Neural cell (in vitro differentiated cells): ENCODE data around the gene EPHA6. TPM values are rescaled to one million over a fixed set of nuclear protein-coding genes. Genes with fewer than 3 reads are reported as not detected.
A peak's percentile ranks its signal among the peaks of the same experiment; 100 is the strongest.

Experiments
- H2AFZ ChIP-seq: fragments of 200-600, 300-800 bp; sonication (generic), shearing (Covaris generic); 2 replicates; pipeline ENCODE4 v1.6.0; 2014; ENCODE audit warnings: low read depth, mild to moderate bottlenecking, antibody characterized with exemption, low read length, moderate library complexity
- H3F3A ChIP-seq: fragments of 200-600 bp; shearing (Covaris generic); 2 replicates; pipeline ENCODE4 v1.6.1; 2016; ENCODE audit warnings: mild to moderate bottlenecking, moderate library complexity, mixed read lengths, antibody characterized with exemption, low read length; ENCODE audit not compliant: insufficient read depth, poor library complexity, severe bottlenecking
- H3K27ac ChIP-seq: fragments of 200-600, 300-800 bp; sonication (generic), shearing (Covaris generic); 2 replicates; pipeline ENCODE4 v1.5.1; 2014; ENCODE audit warnings: mild to moderate bottlenecking, low read length, moderate library complexity
- H3K27me3 ChIP-seq: fragments of 300-800, 200-600 bp; sonication (generic), shearing (Covaris generic); 2 replicates; pipeline ENCODE4 v1.6.0; 2014; ENCODE audit warnings: mild to moderate bottlenecking, low read depth, low read length, moderate library complexity; ENCODE audit not compliant: insufficient read depth
- H3K36me3 ChIP-seq: fragments of 300-800, 200-600 bp; sonication (generic), shearing (Covaris generic); 2 replicates; pipeline ENCODE4 v1.5.1; 2014; ENCODE audit warnings: mild to moderate bottlenecking, antibody characterized with exemption, low read length, moderate library complexity; ENCODE audit not compliant: insufficient read depth
- H3K4me2 ChIP-seq: fragments of 300-800, 200-600 bp; sonication (generic), shearing (Covaris generic); 2 replicates; pipeline ENCODE4 v1.6.0; 2014; ENCODE audit warnings: mild to moderate bottlenecking, low read length
- H3K4me3 ChIP-seq: fragments of 300-800, 200-600 bp; sonication (generic), shearing (Covaris generic); 2 replicates; pipeline ENCODE4 v1.5.1; 2014; ENCODE audit warnings: mild to moderate bottlenecking, low read length, moderate library complexity
- H3K79me2 ChIP-seq: fragments of 200-600 bp; shearing (Covaris generic); replicated peaks from 2 replicates; pipeline ENCODE4 v1.6.0; 2014; ENCODE audit warnings: mild to moderate bottlenecking, low read length, moderate library complexity; ENCODE audit not compliant: insufficient read depth
- H3K9ac ChIP-seq: fragments of 300-800, 200-600 bp; sonication (generic), shearing (Covaris generic); 2 replicates; pipeline ENCODE4 v1.6.1; 2016; ENCODE audit warnings: mild to moderate bottlenecking, low read length, mixed read lengths
- H3K9me2 ChIP-seq: fragments of 200-600 bp; shearing (Covaris generic); 2 replicates; pipeline ENCODE4 v1.6.1; 2016; ENCODE audit warnings: mild to moderate bottlenecking, low read length, mixed read lengths; ENCODE audit not compliant: insufficient read depth
- H3K9me3 ChIP-seq: fragments of 200-600, 300-800 bp; sonication (generic), shearing (Covaris generic); 2 replicates; pipeline ENCODE4 v1.6.1; 2016; ENCODE audit warnings: mild to moderate bottlenecking, mixed run types, low read length, moderate library complexity, mixed read lengths
- H4K20me1 ChIP-seq: fragments of 200-600 bp; shearing (Covaris generic); 2 replicates; pipeline ENCODE4 v1.6.1; 2016; ENCODE audit warnings: mild to moderate bottlenecking, mixed run types; ENCODE audit not compliant: insufficient read depth
- EP300 ChIP-seq: fragments of 450-650 bp; conservative IDR thresholded peaks from 2 replicates; pipeline ENCODE4 v1.6.1; 2014; ENCODE audit warnings: antibody characterized with exemption, mild to moderate bottlenecking, moderate library complexity; ENCODE audit not compliant: poor library complexity, severe bottlenecking
- EZH2 ChIP-seq: fragments of 200-600, 300-800 bp; shearing (Covaris generic), sonication (generic); IDR thresholded peaks from 2 replicates; pipeline ENCODE4 v1.6.1; 2014; ENCODE audit warnings: antibody characterized with exemption, low read length, borderline replicate concordance, mild to moderate bottlenecking; ENCODE audit not compliant: insufficient read depth, poor library complexity, severe bottlenecking
- MXI1 ChIP-seq: fragments of 450-650 bp; conservative IDR thresholded peaks from 2 replicates; pipeline ENCODE4 v1.6.1; 2014; ENCODE audit warnings: antibody characterized with exemption, mild to moderate bottlenecking; ENCODE audit not compliant: poor library complexity, severe bottlenecking
- POLR2AphosphoS5 ChIP-seq: IDR thresholded peaks from 2 replicates; pipeline ENCODE4 v1.6.1; 2012
- RAD21 ChIP-seq: fragments of 450-650 bp; conservative IDR thresholded peaks from 2 replicates; pipeline ENCODE4 v1.6.1; 2014; ENCODE audit warnings: antibody characterized with exemption, mild to moderate bottlenecking, moderate library complexity
- SMC3 ChIP-seq: fragments of 450-650 bp; conservative IDR thresholded peaks from 2 replicates; pipeline ENCODE4 v1.6.1; 2014; ENCODE audit warnings: antibody characterized with exemption, mild to moderate bottlenecking, moderate library complexity; ENCODE audit not compliant: poor library complexity
- TAF1 ChIP-seq: IDR thresholded peaks from 2 replicates; pipeline ENCODE4 v1.6.1; 2012; ENCODE audit warnings: low read depth
- polyA plus RNA-seq: library from polyadenylated mRNA; depleted of rRNA; stranded (reverse); fragments of >200 nt; gene quantifications from 2 replicates; pipeline ENCODE4 v1.2.3, GENCODE V29; 2014
- TF ChIP-seq, protein P1 (sequence below): fragments of 450-650 bp; IDR thresholded peaks from 2 replicates; pipeline ENCODE4 v1.5.1; 2014; ENCODE audit warnings: antibody characterized with exemption, mild to moderate bottlenecking, moderate library complexity; ENCODE audit not compliant: poor library complexity, severe bottlenecking
- TF ChIP-seq, protein P2 (sequence below): IDR thresholded peaks from 2 replicates; pipeline ENCODE4 v1.6.1; 2012; ENCODE audit warnings: borderline replicate concordance

EPHA6 gene
- polyA plus RNA-seq, 1 donor from 2014 or later: 0.56 TPM

DNA sequence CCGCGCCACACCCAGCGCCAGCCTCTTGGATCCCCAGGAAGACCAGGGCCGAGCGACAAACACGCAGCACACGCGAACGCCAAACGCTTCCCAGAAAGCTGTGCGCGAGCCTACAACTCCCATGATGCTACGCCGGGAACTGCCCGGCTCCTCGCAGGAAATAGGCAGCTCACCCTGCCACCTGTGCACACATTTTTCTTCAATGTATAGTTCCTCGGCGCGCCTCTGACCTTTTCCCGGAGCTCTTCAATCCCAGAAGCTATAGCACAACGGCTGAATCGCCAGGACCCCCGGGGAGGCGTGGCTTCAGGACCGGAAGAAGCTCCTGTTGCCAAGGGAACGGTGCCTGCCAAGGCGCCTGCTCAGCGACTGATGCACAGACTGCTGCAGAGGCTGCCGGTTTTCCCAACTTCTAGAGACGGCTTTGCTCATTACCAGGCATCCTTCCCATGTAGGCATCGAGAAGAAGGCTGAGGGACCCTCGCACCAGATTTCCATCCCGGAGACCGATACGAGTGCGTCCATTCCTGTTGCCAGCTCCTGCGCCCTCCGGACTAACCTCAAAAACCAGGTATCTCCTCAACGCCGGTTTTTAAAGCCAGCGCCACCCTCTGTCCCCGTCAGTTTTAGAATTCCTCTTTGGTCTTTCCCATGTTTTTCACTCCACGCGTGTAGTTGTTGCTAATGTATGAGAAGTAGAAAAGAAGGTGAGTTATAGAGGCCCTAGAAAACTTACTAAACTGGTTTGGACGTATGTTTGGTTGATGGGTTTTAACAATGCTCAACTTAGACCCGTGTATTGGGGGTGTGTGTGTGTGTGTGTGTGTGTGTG lies 950.2 kb downstream of the EPHA6 start, which contains the start of gene ARL6:
Gene ARL6 (plus strand): TSS at position 352 of the 832 bp plus-strand sequence. CDS start 3,350 bp downstream, outside the sequence.
- H3F3A ChIP-seq: no peaks in the 10 kb centered on the region
- H3K9ac ChIP-seq: peak within 1 kb of the TSS; percentile 77
- no peaks in the 10 kb centered on the region for H4K20me1 ChIP-seq
- H3K9me2 ChIP-seq: no peaks in the 10 kb centered on the region
- H3K27ac ChIP-seq: peak within 1 kb of the TSS; percentile 91
- peak within 1 kb of the TSS; percentile 82 for H3K4me2 ChIP-seq
- H3K27me3 ChIP-seq: no peaks in the 10 kb centered on the region
- H2AFZ ChIP-seq: peak within 1 kb of the TSS; percentile 79
- peaks cover 17% of the 10 kb centered on the region for H3K79me2 ChIP-seq
- no peaks in the 10 kb centered on the region for H3K9me3 ChIP-seq
- TF ChIP-seq TAF1 (peak; percentile 78), EZH2 (no peak), MXI1 (peak; percentile 92), RAD21 (peak; percentile 54), SMC3 (peak; percentile 66), POLR2AphosphoS5 (peak; percentile 59), EP300 (peak; percentile 48)
- TF ChIP-seq, protein P1, sequence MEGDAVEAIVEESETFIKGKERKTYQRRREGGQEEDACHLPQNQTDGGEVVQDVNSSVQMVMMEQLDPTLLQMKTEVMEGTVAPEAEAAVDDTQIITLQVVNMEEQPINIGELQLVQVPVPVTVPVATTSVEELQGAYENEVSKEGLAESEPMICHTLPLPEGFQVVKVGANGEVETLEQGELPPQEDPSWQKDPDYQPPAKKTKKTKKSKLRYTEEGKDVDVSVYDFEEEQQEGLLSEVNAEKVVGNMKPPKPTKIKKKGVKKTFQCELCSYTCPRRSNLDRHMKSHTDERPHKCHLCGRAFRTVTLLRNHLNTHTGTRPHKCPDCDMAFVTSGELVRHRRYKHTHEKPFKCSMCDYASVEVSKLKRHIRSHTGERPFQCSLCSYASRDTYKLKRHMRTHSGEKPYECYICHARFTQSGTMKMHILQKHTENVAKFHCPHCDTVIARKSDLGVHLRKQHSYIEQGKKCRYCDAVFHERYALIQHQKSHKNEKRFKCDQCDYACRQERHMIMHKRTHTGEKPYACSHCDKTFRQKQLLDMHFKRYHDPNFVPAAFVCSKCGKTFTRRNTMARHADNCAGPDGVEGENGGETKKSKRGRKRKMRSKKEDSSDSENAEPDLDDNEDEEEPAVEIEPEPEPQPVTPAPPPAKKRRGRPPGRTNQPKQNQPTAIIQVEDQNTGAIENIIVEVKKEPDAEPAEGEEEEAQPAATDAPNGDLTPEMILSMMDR: peak; percentile 64
- TF ChIP-seq, protein P2, sequence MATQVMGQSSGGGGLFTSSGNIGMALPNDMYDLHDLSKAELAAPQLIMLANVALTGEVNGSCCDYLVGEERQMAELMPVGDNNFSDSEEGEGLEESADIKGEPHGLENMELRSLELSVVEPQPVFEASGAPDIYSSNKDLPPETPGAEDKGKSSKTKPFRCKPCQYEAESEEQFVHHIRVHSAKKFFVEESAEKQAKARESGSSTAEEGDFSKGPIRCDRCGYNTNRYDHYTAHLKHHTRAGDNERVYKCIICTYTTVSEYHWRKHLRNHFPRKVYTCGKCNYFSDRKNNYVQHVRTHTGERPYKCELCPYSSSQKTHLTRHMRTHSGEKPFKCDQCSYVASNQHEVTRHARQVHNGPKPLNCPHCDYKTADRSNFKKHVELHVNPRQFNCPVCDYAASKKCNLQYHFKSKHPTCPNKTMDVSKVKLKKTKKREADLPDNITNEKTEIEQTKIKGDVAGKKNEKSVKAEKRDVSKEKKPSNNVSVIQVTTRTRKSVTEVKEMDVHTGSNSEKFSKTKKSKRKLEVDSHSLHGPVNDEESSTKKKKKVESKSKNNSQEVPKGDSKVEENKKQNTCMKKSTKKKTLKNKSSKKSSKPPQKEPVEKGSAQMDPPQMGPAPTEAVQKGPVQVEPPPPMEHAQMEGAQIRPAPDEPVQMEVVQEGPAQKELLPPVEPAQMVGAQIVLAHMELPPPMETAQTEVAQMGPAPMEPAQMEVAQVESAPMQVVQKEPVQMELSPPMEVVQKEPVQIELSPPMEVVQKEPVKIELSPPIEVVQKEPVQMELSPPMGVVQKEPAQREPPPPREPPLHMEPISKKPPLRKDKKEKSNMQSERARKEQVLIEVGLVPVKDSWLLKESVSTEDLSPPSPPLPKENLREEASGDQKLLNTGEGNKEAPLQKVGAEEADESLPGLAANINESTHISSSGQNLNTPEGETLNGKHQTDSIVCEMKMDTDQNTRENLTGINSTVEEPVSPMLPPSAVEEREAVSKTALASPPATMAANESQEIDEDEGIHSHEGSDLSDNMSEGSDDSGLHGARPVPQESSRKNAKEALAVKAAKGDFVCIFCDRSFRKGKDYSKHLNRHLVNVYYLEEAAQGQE: peak; percentile 83
- peak within 1 kb of the TSS; percentile 82 for H3K4me3 ChIP-seq
- no peaks in the 10 kb centered on the region for H3K36me3 ChIP-seq

DNA sequence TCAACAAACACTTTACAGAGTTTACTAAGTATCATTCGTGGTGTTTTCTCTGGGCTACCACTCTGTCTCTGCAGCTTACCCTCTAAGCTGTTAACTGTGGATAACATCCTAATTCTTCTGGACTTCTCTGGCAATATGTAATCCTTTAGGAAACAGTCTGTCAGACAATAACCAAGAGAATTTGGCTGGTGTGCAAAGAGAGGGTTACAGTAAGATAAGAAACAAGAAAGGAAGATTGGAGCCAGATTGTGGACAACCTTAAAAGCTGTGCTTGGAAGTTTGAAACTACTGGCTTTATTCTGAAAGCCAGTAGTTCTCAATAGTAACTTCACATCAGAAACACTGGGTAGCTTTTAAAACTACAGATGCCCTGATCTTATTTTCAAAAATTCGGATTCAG lies 950.9 kb downstream of the EPHA6 start:
- Histone ChIP-seq H3K4me3 (peak overlapping the region; percentile 82), H3K79me2 (peaks cover 17% of the 10 kb centered on the region), H3K36me3 (no peaks in the 10 kb centered on the region), H3K27me3 (no peaks in the 10 kb centered on the region), H2AFZ (peak overlapping the region; percentile 79), H3K4me2 (peak overlapping the region; percentile 73), H3K9me3 (no peaks in the 10 kb centered on the region), H4K20me1 (no peaks in the 10 kb centered on the region), H3F3A (no peaks in the 10 kb centered on the region), H3K27ac (no peak overlapping the region), H3K9me2 (no peaks in the 10 kb centered on the region), H3K9ac (peak overlapping the region; percentile 77)
- TF ChIP-seq, protein P2: no peak
- no peak for TF ChIP-seq POLR2AphosphoS5
- no peak for TF ChIP-seq EP300
- TF ChIP-seq MXI1: no peak
- TF ChIP-seq SMC3: no peak
- no peak for TF ChIP-seq EZH2
- no peak for TF ChIP-seq TAF1
- TF ChIP-seq, protein P1: no peak
- no peak for TF ChIP-seq RAD21
